ENCODE data around the gene HLCS. TPM values are rescaled to one million over a fixed set of nuclear protein-coding genes. Genes with fewer than 3 reads are reported as not detected.

Gene HLCS
- polyA plus RNA-seq, 1 donor (not counting 4 experiments of a cell fraction or from before 2014, with no cell fraction given) = 11.5 TPM

DNA sequence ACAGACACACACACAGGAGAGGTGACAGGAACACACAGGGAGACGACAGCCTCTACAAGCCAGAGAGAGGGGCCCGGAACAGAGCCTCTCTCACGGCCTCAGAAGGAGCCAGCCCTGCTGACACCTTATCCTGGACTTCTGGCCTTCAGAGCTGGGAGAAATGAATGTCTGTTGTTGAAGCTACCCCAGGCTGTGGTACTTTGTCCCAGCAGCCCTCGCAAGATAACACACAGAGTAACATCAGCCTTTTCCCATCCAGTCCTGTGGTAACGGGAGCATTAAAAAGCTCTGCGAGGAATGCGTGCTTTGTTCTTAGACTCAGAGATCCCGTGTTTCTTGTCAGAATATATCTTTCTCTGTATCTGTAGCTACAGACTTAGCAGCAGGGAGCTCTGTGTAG lies 136.4 kb downstream of the HLCS start:
- FAIRE-seq (no peak), DNase-seq (ENCODE audit: low read depth, low spot score) (no peak)
- H3K9me1 ChIP-seq (ENCODE audit: control insufficient read depth, extremely low read depth, insufficient read depth, low read length) = no peaks in the 10 kb centered on the region
- H3K36me3 ChIP-seq (ENCODE audit: control insufficient read depth in 2 of 2, extremely low read depth in 1 of 2, insufficient read depth in 2 of 2, low read length in 2 of 2) = no peaks in the 10 kb centered on the region
- no peak overlapping the region for H3K4me2 ChIP-seq (ENCODE audit: control insufficient read depth, extremely low read depth, insufficient read depth, low read depth, low read length)
- no peak overlapping the region for H3K9ac ChIP-seq (ENCODE audit: control insufficient read depth, extremely low read depth, insufficient read depth, low read length)
- dilution Hi-C loops (cut with MboI; ENCODE audit: extremely low pct_ligation_motif_present, low sequenced_read_pairs) = no loop called here
- H3K27ac ChIP-seq (ENCODE audit: control insufficient read depth, insufficient read depth, low read length) = no peak overlapping the region
- no peaks in the 10 kb centered on the region for H4K20me1 ChIP-seq (ENCODE audit: control insufficient read depth, extremely low read depth, insufficient read depth, low read length)
- H3K9me3 ChIP-seq (ENCODE audit: control insufficient read depth, low read depth, low read length) = no peaks in the 10 kb centered on the region
- H3K27me3 ChIP-seq (ENCODE audit: control insufficient read depth, extremely low read depth, insufficient read depth, low read length) = no peaks in the 10 kb centered on the region
- no peak overlapping the region for H2AFZ ChIP-seq (ENCODE audit: control insufficient read depth, low read length)
- TF ChIP-seq, protein P1, sequence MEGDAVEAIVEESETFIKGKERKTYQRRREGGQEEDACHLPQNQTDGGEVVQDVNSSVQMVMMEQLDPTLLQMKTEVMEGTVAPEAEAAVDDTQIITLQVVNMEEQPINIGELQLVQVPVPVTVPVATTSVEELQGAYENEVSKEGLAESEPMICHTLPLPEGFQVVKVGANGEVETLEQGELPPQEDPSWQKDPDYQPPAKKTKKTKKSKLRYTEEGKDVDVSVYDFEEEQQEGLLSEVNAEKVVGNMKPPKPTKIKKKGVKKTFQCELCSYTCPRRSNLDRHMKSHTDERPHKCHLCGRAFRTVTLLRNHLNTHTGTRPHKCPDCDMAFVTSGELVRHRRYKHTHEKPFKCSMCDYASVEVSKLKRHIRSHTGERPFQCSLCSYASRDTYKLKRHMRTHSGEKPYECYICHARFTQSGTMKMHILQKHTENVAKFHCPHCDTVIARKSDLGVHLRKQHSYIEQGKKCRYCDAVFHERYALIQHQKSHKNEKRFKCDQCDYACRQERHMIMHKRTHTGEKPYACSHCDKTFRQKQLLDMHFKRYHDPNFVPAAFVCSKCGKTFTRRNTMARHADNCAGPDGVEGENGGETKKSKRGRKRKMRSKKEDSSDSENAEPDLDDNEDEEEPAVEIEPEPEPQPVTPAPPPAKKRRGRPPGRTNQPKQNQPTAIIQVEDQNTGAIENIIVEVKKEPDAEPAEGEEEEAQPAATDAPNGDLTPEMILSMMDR (optimal IDR thresholded peaks at IDR 0.05 in 1 of 3, IDR thresholded peaks at IDR 0.05 in 1 of 3, conservative IDR thresholded peaks at IDR 0.05 in 1 of 3; ENCODE audit: extremely low read depth in 1 of 3, insufficient read depth in 2 of 3, low read length in 3 of 3) = no peak
- no peak for TF ChIP-seq EZH2 (IDR thresholded peaks at IDR 0.05; ENCODE audit: low read length)
- H3K4me3 ChIP-seq (ENCODE audit: control insufficient read depth in 2 of 3, extremely low read depth in 1 of 3, insufficient read depth in 2 of 3, low read depth in 1 of 3, low read length in 3 of 3) = no peak overlapping the region
- no peaks in the 10 kb centered on the region for H3K4me1 ChIP-seq (ENCODE audit: control insufficient read depth, extremely low read depth, insufficient read depth, low read length)
- H3K79me2 ChIP-seq (ENCODE audit: control insufficient read depth, insufficient read depth, low read length) = no peaks in the 10 kb centered on the region

DNA sequence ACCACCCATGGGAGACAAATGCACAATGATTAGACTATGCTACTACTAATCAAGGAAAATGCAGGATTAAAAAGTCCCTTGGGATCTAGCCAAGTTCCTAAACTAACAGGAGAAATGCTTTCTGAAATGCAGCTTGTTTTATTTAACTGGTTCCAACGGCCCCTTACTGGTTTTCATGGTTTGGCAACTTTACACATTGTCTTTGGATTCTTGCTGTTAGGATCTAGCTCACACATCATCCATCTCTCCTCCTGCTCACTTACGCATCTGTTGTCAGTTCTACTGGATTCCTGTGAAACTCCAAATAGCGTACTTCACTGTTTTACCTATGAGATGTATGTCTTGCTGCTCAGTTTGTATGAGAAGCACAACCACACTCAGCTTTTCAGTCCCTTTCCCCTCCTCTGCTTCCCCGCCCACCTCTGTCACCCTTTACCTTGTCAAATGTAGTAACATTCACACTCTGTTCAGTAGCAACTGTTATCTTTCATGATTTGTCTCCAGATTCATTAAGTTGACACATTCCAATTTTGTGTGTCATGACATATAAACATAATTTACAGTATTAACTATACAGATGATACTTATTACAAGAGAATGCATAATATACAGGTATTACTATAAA lies 137.5 kb downstream of the HLCS start:
- no peak overlapping the region for H3K9ac ChIP-seq (ENCODE audit: control insufficient read depth, extremely low read depth, insufficient read depth, low read length)
- DNase-seq (ENCODE audit: low read depth, low spot score) (no peak), FAIRE-seq (no peak)
- H3K9me3 ChIP-seq (ENCODE audit: control insufficient read depth, low read depth, low read length) = no peaks in the 10 kb centered on the region
- no peak overlapping the region for H3K4me3 ChIP-seq (ENCODE audit: control insufficient read depth in 2 of 3, extremely low read depth in 1 of 3, insufficient read depth in 2 of 3, low read depth in 1 of 3, low read length in 3 of 3)
- H2AFZ ChIP-seq (ENCODE audit: control insufficient read depth, low read length) = no peak overlapping the region
- no peak overlapping the region for H3K4me2 ChIP-seq (ENCODE audit: control insufficient read depth, extremely low read depth, insufficient read depth, low read depth, low read length)
- TF ChIP-seq, protein P1 (optimal IDR thresholded peaks at IDR 0.05 in 1 of 3, IDR thresholded peaks at IDR 0.05 in 1 of 3, conservative IDR thresholded peaks at IDR 0.05 in 1 of 3; ENCODE audit: extremely low read depth in 1 of 3, insufficient read depth in 2 of 3, low read length in 3 of 3) = no peak
- TF ChIP-seq EZH2 (IDR thresholded peaks at IDR 0.05; ENCODE audit: low read length) = no peak
- H3K9me1 ChIP-seq (ENCODE audit: control insufficient read depth, extremely low read depth, insufficient read depth, low read length) = no peaks in the 10 kb centered on the region
- H4K20me1 ChIP-seq (ENCODE audit: control insufficient read depth, extremely low read depth, insufficient read depth, low read length) = no peaks in the 10 kb centered on the region
- H3K79me2 ChIP-seq (ENCODE audit: control insufficient read depth, insufficient read depth, low read length) = no peaks in the 10 kb centered on the region
- dilution Hi-C loops (cut with MboI; ENCODE audit: extremely low pct_ligation_motif_present, low sequenced_read_pairs) = no loop called here
- H3K4me1 ChIP-seq (ENCODE audit: control insufficient read depth, extremely low read depth, insufficient read depth, low read length) = no peaks in the 10 kb centered on the region
- H3K27ac ChIP-seq (ENCODE audit: control insufficient read depth, insufficient read depth, low read length) = no peak overlapping the region
- H3K27me3 ChIP-seq (ENCODE audit: control insufficient read depth, extremely low read depth, insufficient read depth, low read length) = no peaks in the 10 kb centered on the region
- H3K36me3 ChIP-seq (ENCODE audit: control insufficient read depth in 2 of 2, extremely low read depth in 1 of 2, insufficient read depth in 2 of 2, low read length in 2 of 2) = no peaks in the 10 kb centered on the region
